Aorta (tissue), 5 donors: ENCODE data around the gene ANXA2R. TPM values are rescaled to one million over a fixed set of nuclear protein-coding genes. Genes with fewer than 3 reads are reported as not detected.
A peak's percentile ranks its signal among the peaks of the same experiment; 100 is the strongest.
"Not testable (repeated sequence)": the region's sequence is repeated elsewhere in the genome, so short reads cannot be mapped to it uniquely, and the experiment has no call there.

ENCODE experiments used
- ATAC-seq: fragments of 200-7000 bp; cut with Tn5 transposase; one replicate; pipeline ENCODE4 v1.9.1; 2022; ENCODE audit warnings: moderate library complexity; ENCODE audit not compliant: low FRiP score
- DNase-seq, 2 donors: peaks; one replicate each; pipeline ENCODE4 v3.0.0-alpha.2; 2020
- H3K27ac ChIP-seq, 2 donors: one replicate each; pipeline ENCODE4 v1.5.1; 2013; ENCODE audit warnings: low read length in 2 of 2, mild to moderate bottlenecking in 2 of 2, moderate library complexity in 2 of 2, control low read depth in 1 of 2, inconsistent platforms in 1 of 2, low read depth in 1 of 2
- H3K27me3 ChIP-seq, 2 donors: one replicate each; pipeline ENCODE4 v1.6.1; 2013; ENCODE audit warnings: control low read depth in 1 of 2, low read length in 1 of 2, mild to moderate bottlenecking in 1 of 2, moderate library complexity in 1 of 2; ENCODE audit not compliant: insufficient read depth in 2 of 2, control insufficient read depth in 1 of 2
- H3K36me3 ChIP-seq, 2 donors: one replicate each; pipeline ENCODE4 v1.6.1; 2013; ENCODE audit warnings: control low read depth in 1 of 2, low read length in 1 of 2, mild to moderate bottlenecking in 1 of 2; ENCODE audit not compliant: insufficient read depth in 2 of 2, control insufficient read depth in 1 of 2
- H3K4me1 ChIP-seq, 2 donors: one replicate each; pipeline ENCODE4 v1.6.1; 2013; ENCODE audit warnings: low read length in 2 of 2, control low read depth in 1 of 2, mild to moderate bottlenecking in 1 of 2, moderate library complexity in 1 of 2; ENCODE audit not compliant: insufficient read depth in 2 of 2, control insufficient read depth in 1 of 2
- H3K4me3 ChIP-seq, 2 donors: one replicate each; pipeline ENCODE4 v1.5.1; 2013; ENCODE audit warnings: low read length in 2 of 2, control low read depth in 1 of 2, mild to moderate bottlenecking in 1 of 2
- H3K9me3 ChIP-seq: one replicate; pipeline ENCODE4 v1.6.1; 2013; ENCODE audit warnings: mild to moderate bottlenecking, low read length; ENCODE audit not compliant: control insufficient read depth
- WGBS, 2 donors: extraction: QIAGEN DNeasy Blood & Tissue Kit; methylation state at CpG; one replicate each; pipeline ENCODE4 v1.1.7; 2013; 5-methylcytosine and 5-hydroxymethylcytosine counted together
- intact Hi-C, 2 donors: fragments of 100-400 bp; cut with DNase I; formaldehyde crosslinking; loops; one replicate each; pipeline versions ENCODE4 v1.14.2 to v1.15.0; 2022
- polyA plus RNA-seq, 2 donors: library from polyadenylated mRNA; stranded (reverse); fragments of 200-250 nt; gene quantifications; one replicate each; pipeline ENCODE4 v1.2.3, GENCODE V29; 2013
- total RNA-seq, 2 donors: library from RNA; stranded (reverse); fragmentation: NEBNext Ultra II Directional; extraction: Animal tissue kit (Norgen Biotek cat#: 25700); gene quantifications; one replicate each; pipeline ENCODE4 v1.2.1, GENCODE V29; 2021
- donor health status: healthy with polysubstance abuse.
- donor health status: Bipolar disorder and iron deficiency.
- donor health status: DM: no; HTN: no; CAD: no.
- donor health status: DM: no; HTN: no; CAD: no.
- donor health status: DM: yes; HTN: yes; CAD: no.

The ANXA2R gene
- total and polyA plus RNA-seq, 4 donors: 0.38 to 6.4 (median 3.2) TPM

DNA sequence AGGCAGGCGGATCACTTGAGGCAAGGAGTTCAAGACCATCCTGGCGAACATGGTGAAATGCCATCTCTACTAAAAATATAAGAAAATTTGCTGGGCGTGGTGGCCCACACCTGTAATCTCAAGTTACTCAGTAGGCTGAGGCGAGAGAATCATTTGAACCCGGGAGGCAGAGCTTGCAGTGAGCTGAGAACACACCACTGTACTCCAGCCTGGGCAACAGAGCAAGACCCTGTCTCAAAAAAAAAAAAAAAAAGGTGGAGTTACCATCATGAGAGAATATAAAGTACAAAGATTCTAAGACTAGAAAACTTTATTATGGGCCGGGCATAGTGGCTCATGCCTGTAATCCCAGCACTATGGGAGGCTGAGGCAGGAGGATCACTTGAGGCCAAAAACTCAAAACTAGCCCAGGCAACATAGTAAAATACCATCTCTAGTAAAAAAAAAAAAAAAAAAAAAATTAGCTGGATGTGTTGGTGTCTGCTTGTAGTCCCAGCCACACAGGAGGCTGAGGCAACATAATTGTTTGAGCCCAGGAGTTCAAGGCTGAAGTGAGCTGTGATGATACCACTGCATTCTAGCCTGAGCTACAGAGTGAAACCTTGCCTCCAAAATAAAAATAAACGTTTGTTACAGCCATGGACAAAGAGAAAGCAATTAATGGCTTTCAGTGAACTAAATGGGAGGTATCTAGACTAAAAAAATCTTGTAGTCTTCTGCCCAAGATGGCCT, 12.9 kb downstream of the ANXA2R start:
- DNase-seq (no peak), ATAC-seq (no peak)
- Histone ChIP-seq H3K27ac (no peak overlapping the region), H3K27me3 (no peaks in the 10 kb centered on the region), H3K36me3 (no peaks in the 10 kb centered on the region), H3K4me3 (no peak overlapping the region), H3K9me3 (no peaks in the 10 kb centered on the region), H3K4me1 (no peaks in the 10 kb centered on the region)
- intact Hi-C loops: no loop called here
- 80 to 93% methylated on average over 7 of the region's 7 CpGs for WGBS, 2 donors

GRCh38 chr5:43025184-43025950, 14.8 kb downstream of the ANXA2R start:
- WGBS, 2 donors: 82 to 85% methylated on average over 25 of the region's 25 CpGs
- DNase-seq, H3K4me1 ChIP-seq, intact Hi-C loops, H3K27ac ChIP-seq, H3K36me3 ChIP-seq, H3K9me3 ChIP-seq, H3K27me3 ChIP-seq, H3K4me3 ChIP-seq, ATAC-seq: not testable (repeated sequence)

DNA sequence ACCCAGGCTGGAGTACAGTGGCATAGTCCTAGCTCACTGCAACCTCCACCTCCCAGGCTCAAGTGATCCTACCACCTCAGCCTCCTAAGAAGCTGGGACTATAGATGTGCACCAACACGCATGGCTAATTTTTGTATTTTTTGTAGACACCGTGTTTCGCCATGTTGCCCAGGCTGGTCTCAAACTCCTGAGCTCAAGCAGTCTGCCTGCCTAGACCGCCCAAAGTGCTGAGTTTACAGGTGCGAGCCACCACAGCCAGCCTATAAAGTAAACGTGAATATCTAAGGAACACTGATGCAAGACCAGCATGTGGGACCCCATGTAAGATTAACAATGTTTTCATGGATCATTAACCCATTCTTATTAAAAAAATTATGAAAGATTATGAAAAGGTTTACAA, 15.9 kb downstream of the ANXA2R start:
- H3K36me3 ChIP-seq: no peaks in the 10 kb centered on the region
- ATAC-seq (no peak), DNase-seq (no peak)
- H3K4me3 ChIP-seq: no peak overlapping the region
- no peaks in the 10 kb centered on the region for H3K27me3 ChIP-seq
- no peak overlapping the region for H3K27ac ChIP-seq
- H3K4me1 ChIP-seq: no peaks in the 10 kb centered on the region
- 91% methylated on average over 6 of the region's 6 CpGs for WGBS, 2 donors
- H3K9me3 ChIP-seq: no peaks in the 10 kb centered on the region
- intact Hi-C loops: no loop called here

DNA sequence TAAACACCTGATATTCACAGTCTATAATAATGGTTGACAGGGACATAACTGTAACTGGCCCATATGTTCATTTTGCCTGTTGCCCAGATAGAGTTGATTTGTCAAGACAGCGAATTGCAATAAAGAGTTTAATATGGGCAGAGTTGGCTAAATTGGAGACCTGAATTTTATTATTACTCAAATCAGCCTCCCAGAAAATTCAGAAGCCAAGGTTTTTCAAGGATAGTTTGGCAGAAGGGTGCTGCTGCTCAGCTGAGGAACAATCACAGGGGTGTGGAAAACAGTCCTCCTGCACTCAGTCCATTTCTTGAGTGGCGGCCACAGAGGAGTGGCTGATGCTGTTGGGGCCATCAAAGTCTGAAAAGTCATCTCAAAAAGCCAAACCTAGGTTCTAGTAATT, 19.0 kb downstream of the ANXA2R start:
- WGBS, 2 donors: 96 to 98% methylated on average over 2 of the region's 2 CpGs
- DNase-seq (no peak), ATAC-seq (no peak)
- intact Hi-C loops: no loop called here
- no peak overlapping the region for H3K27ac ChIP-seq
- H3K9me3 ChIP-seq: no peaks in the 10 kb centered on the region
- no peaks in the 10 kb centered on the region for H3K27me3 ChIP-seq
- no peaks in the 10 kb centered on the region for H3K36me3 ChIP-seq
- H3K4me1 ChIP-seq: no peaks in the 10 kb centered on the region
- no peak overlapping the region for H3K4me3 ChIP-seq

DNA sequence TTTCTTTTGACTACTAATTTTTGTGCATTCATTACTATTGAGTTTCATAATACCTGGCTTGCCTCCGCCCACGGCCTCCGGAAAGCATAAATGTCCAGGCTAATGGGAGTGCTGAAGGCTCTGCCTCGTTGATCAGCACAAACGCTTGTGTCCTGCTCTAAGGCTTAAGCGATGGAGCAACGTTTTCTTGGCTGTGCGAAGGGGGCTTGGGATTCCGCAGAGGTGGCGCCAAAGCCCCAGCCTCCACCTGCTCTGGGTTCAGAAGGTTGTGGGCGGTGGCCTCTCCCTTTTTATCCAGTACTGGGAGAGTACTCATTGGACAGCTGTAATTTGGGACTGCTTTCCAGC, 19.7 kb downstream of the ANXA2R start:
- DNase-seq (no peak), ATAC-seq (no peak)
- no peaks in the 10 kb centered on the region for H3K4me1 ChIP-seq
- H3K4me3 ChIP-seq: no peak overlapping the region
- no peak overlapping the region for H3K27ac ChIP-seq
- intact Hi-C loops: no loop called here
- WGBS, 2 donors: 72 to 75% methylated on average over 11 of the region's 11 CpGs
- no peaks in the 10 kb centered on the region for H3K27me3 ChIP-seq
- H3K9me3 ChIP-seq: no peaks in the 10 kb centered on the region
- H3K36me3 ChIP-seq: no peaks in the 10 kb centered on the region

DNA sequence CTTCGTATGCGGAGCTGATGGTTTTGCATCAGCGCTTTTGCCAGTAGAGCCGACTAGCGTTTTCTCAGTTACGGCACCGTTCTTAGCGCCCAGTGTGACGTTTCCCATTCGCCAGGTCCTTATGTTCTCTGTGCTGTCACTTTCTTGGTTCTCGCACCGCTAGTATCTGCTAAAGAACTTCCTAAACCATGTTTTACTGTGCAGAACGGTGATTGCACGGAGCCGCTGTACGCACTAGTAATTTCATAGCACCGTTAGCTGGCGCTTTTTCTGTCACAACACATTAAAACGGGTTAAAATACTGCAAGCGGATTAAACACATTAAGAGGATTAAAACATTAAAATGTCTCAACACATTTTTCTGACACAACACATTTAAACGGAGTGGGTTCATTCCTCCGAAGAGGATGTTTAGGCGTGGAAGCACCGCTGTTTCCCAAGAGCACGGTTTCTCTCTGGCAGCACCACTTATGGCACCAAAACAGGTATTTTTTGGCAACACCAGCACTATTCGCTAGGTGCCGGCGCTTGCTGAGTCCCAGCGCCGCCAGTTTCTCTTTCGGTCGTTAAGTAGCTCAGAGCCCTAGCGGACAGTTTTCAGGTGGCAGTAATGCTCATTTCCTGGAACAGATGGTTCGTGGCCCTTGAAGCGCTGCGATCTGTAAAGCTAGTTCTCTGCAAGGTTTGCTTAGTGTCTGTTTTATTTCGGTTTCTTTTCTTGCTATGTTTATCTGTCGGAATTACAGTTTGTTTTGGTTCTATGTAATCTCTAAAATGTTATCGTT, 20.3 kb downstream of the ANXA2R start:
- no peaks in the 10 kb centered on the region for H3K27me3 ChIP-seq
- DNase-seq (peak in 1 of 2 donors; percentile 81), ATAC-seq (peak; percentile 56)
- H3K27ac ChIP-seq: no peak overlapping the region
- no peak overlapping the region for H3K4me3 ChIP-seq
- no peaks in the 10 kb centered on the region for H3K4me1 ChIP-seq
- intact Hi-C loops: loop anchor here in 1 of 2 donors (2.0 kb wide), 1 partner anchor 23 kb away; no protein-coding TSS in a partner anchor
- 45 to 54% methylated on average over 39 of the region's 39 CpGs for WGBS, 2 donors
- no peaks in the 10 kb centered on the region for H3K9me3 ChIP-seq
- no peaks in the 10 kb centered on the region for H3K36me3 ChIP-seq

DNA sequence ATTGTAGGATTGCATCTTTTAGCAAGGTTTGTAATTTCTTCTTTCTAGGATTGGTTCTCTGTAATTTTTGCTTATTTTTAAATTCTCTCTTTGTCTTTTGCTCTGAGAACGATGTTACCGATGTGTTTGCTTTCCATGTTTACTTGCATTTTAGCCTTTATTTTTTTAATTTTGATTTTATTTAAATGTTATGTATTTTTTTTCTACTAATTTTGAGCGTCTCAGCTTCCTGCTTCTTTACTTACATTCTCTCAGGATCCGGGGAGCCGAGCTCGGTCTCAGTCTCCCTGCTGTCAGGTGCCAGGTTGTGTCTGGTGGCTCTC, 20.9 kb downstream of the ANXA2R start:
- no peak for ATAC-seq
- WGBS, 2 donors: 67 to 76% methylated on average over 6 of the region's 6 CpGs
- Histone ChIP-seq H3K9me3 (no peaks in the 10 kb centered on the region), H3K4me3 (no peak overlapping the region), H3K27ac (no peak overlapping the region), H3K36me3 (no peaks in the 10 kb centered on the region), H3K27me3 (no peaks in the 10 kb centered on the region), H3K4me1 (no peaks in the 10 kb centered on the region)
- DNase-seq: no peak
- intact Hi-C loops: loop anchor here in 1 of 2 donors (2.0 kb wide), 1 partner anchor 24 kb away; no protein-coding TSS in a partner anchor

GRCh38 chr5:43017428-43017815, 22.7 kb downstream of the ANXA2R start:
- Histone ChIP-seq H3K36me3 (no peaks in the 10 kb centered on the region), H3K27me3 (no peaks in the 10 kb centered on the region), H3K9me3 (no peaks in the 10 kb centered on the region), H3K27ac (peak overlapping the region; percentile 50 to 52), H3K4me3 (peak overlapping the region; percentile 14 to 50), H3K4me1 (no peaks in the 10 kb centered on the region)
- intact Hi-C loops: no loop called here
- ATAC-seq (peak; percentile 77), DNase-seq (peak in 1 of 2 donors; percentile 68)
- 23 to 29% methylated on average over 13 of the region's 13 CpGs for WGBS, 2 donors
